IMR-90 (cell line): ENCODE results near the gene CALD1. TPM values are rescaled to one million over a fixed set of nuclear protein-coding genes. Genes with fewer than 3 reads are reported as not detected.

Experiments
- ATAC-seq: fragments of 200-7000 bp; cut with Tn5 transposase; 2 replicates; pipeline ENCODE4 v1.9.1; 2020; ENCODE audit warnings: low read depth, mild to moderate bottlenecking, moderate library complexity
- BruUV-seq: library from RNA; stranded (reverse); fragments of 400-500 nt; replicated peaks from 2 replicates; lab custom pipeline; 2021; lab: Mats Ljungman, UMichigan
- CTCF ChIA-PET: fragments of 300-600 bp; formaldehyde crosslinking; extraction: SDS; loops from one replicate; lab custom pipeline; 2021; ENCODE audit warnings: antibody characterized with exemption; lab: Yijun Ruan, JAX
- POLR2A ChIA-PET: fragments of 300-600 bp; sonication (Branson Sonifier 250); formaldehyde crosslinking; loops from one replicate; lab custom pipeline; 2022; ENCODE audit warnings: antibody characterized with exemption; ENCODE audit not compliant: unreplicated experiment; lab: Charles Lee
- DNase-seq: peaks from one replicate; pipeline ENCODE4 v3.0.0; 2013
- H2AFZ ChIP-seq: replicated peaks from 2 replicates; pipeline ENCODE3; 2013; ENCODE audit warnings: low read length, mild to moderate bottlenecking; ENCODE audit not compliant: poor library complexity
- H2AK5ac ChIP-seq: 2 replicates; pipeline ENCODE4 v1.6.1; 2013; ENCODE audit warnings: low read depth, low read length, inconsistent platforms
- H2AK9ac ChIP-seq: replicated peaks from 2 replicates; pipeline ENCODE3; 2013; ENCODE audit warnings: mild to moderate bottlenecking, low read depth, low read length, moderate library complexity; ENCODE audit not compliant: poor library complexity
- H2BK120ac ChIP-seq: 2 replicates; pipeline ENCODE4 v1.6.1; 2013; ENCODE audit warnings: low read depth, low read length, inconsistent platforms
- H2BK15ac ChIP-seq: 3 replicates; pipeline ENCODE4 v1.6.1; 2013; ENCODE audit warnings: low read depth, low read length, inconsistent platforms
- H2BK20ac ChIP-seq: 2 replicates; pipeline ENCODE4 v1.6.1; 2013; ENCODE audit warnings: low read depth, mild to moderate bottlenecking, inconsistent platforms, low read length, moderate library complexity
- H2BK5ac ChIP-seq: 2 replicates; pipeline ENCODE4 v1.6.1; 2013; ENCODE audit warnings: mild to moderate bottlenecking, low read depth, low read length, inconsistent platforms; ENCODE audit not compliant: poor library complexity, severe bottlenecking
- H3K14ac ChIP-seq: replicated peaks from 2 replicates; pipeline ENCODE4 v1.6.1; 2013; ENCODE audit warnings: low read depth, low read length, inconsistent platforms
- H3K18ac ChIP-seq: 2 replicates; pipeline ENCODE4 v1.6.1; 2013; ENCODE audit warnings: low read depth, low read length, control low read depth
- H3K23ac ChIP-seq: 2 replicates; pipeline ENCODE4 v1.6.1; 2013; ENCODE audit warnings: low read depth, low read length, inconsistent platforms
- H3K27ac ChIP-seq: 2 replicates; pipeline ENCODE4 v1.5.1; 2013; ENCODE audit warnings: mild to moderate bottlenecking, control low read depth, low read length; ENCODE audit not compliant: insufficient read depth
- H3K27me3 ChIP-seq: 2 replicates; pipeline ENCODE4 v1.6.1; 2013; ENCODE audit warnings: low read length; ENCODE audit not compliant: control insufficient read depth, insufficient read depth
- H3K36me3 ChIP-seq: 2 replicates; pipeline ENCODE4 v1.6.1; 2013; ENCODE audit warnings: low read length, mixed read lengths; ENCODE audit not compliant: control insufficient read depth, insufficient read depth
- H3K4ac ChIP-seq: 2 replicates; pipeline ENCODE4 v1.6.1; 2013; ENCODE audit warnings: low read depth, low read length, inconsistent platforms
- H3K4me1 ChIP-seq: 2 replicates; pipeline ENCODE4 v1.6.1; 2013; ENCODE audit warnings: low read length, mixed read lengths; ENCODE audit not compliant: control insufficient read depth, insufficient read depth
- H3K4me2 ChIP-seq: 2 replicates; pipeline ENCODE4 v1.6.1; 2013; ENCODE audit warnings: low read depth, mild to moderate bottlenecking, control low read depth, low read length, moderate library complexity
- H3K4me3 ChIP-seq: 2 replicates; pipeline ENCODE4 v1.5.1; 2013; ENCODE audit warnings: low read depth, mild to moderate bottlenecking, control low read depth, low read length, moderate library complexity; ENCODE audit not compliant: insufficient read depth
- H3K56ac ChIP-seq: 2 replicates; pipeline ENCODE4 v1.6.1; 2013; ENCODE audit warnings: low read length, inconsistent platforms; ENCODE audit not compliant: insufficient read depth; ENCODE audit errors: extremely low read depth
- H3K79me1 ChIP-seq, 2 experiments: 2 replicates each; pipeline ENCODE4 v1.6.1; 2013; ENCODE audit warnings: low read length in 2 of 2, inconsistent platforms in 1 of 2, low read depth in 1 of 2
- H3K9ac ChIP-seq: 2 replicates; pipeline ENCODE4 v1.6.1; 2013; ENCODE audit warnings: low read depth, low read length, control low read depth
- H3K9me1 ChIP-seq: 2 replicates; pipeline ENCODE4 v1.6.1; 2013; ENCODE audit warnings: low read length, inconsistent platforms; ENCODE audit not compliant: insufficient read depth
- H3K9me3 ChIP-seq: 2 replicates; pipeline ENCODE4 v1.6.1; 2013; ENCODE audit warnings: low read length; ENCODE audit not compliant: control insufficient read depth, insufficient read depth
- H4K20me1 ChIP-seq: 2 replicates; pipeline ENCODE4 v1.6.1; 2013; ENCODE audit warnings: low read length, inconsistent platforms; ENCODE audit not compliant: insufficient read depth
- H4K5ac ChIP-seq: 2 replicates; pipeline ENCODE4 v1.6.1; 2013; ENCODE audit warnings: mild to moderate bottlenecking, low read depth, low read length, control low read depth
- H4K8ac ChIP-seq, 2 experiments: 2 replicates each; pipeline ENCODE4 v1.6.1; 2013; ENCODE audit warnings: low read depth in 2 of 2, low read length in 2 of 2, control low read depth in 1 of 2, inconsistent platforms in 1 of 2
- H4K91ac ChIP-seq: 2 replicates; pipeline ENCODE4 v1.6.1; 2013; ENCODE audit warnings: low read depth, low read length, inconsistent platforms; ENCODE audit not compliant: insufficient read depth
- RCOR1 ChIP-seq: IDR thresholded peaks from 2 replicates; pipeline ENCODE4 v1.6.1; 2012; ENCODE audit warnings: mild to moderate bottlenecking, low read length, improper control_type of control experiment; ENCODE audit not compliant: insufficient replicate concordance
- RFX5 ChIP-seq: IDR thresholded peaks from 2 replicates; pipeline ENCODE4 v1.8.0; 2012; ENCODE audit warnings: low read depth, mild to moderate bottlenecking, low read length, moderate library complexity
- USF2 ChIP-seq: fragments of 150-350 bp; IDR thresholded peaks from 2 replicates; pipeline ENCODE4 v1.6.1; 2017; ENCODE audit warnings: mild to moderate bottlenecking, antibody characterized with exemption, low read length, low read depth
- WGBS, 2 experiments: methylation state at CpG; one replicate each; pipeline versions ENCODE4 v1.1.5 to v1.1.7; 2013; ENCODE audit warnings: missing lambda C conversion rate in 2 of 2; ENCODE audit not compliant: insufficient read length in 1 of 2; ENCODE audit errors: extremely low coverage in 2 of 2; 5-methylcytosine and 5-hydroxymethylcytosine counted together
- dilution Hi-C: fragments of 300-500 bp; cut with HindIII; formaldehyde crosslinking; loops from one replicate; pipeline ENCODE4 v1.14.3; 2018; ENCODE audit warnings: low sequenced_read_pairs; ENCODE audit not compliant: unreplicated experiment
- in situ Hi-C: fragments of 300-500 bp; cut with MboI; formaldehyde crosslinking; loops from 3 replicates; pipeline ENCODE4 v1.14.3; 2019; ENCODE audit warnings: low sequenced_read_pairs, inconsistent platforms, mixed read lengths
- intact Hi-C: fragments of 100-400 bp; cut with micrococcal nuclease; formaldehyde crosslinking; loops from 2 replicates; pipeline ENCODE4 v1.10.0; 2022
- polyA plus RNA-seq, 3 experiments: library from polyadenylated mRNA; depleted of rRNA; stranded (reverse); fragments of >200 nt; gene quantifications; 2 replicates each; pipeline ENCODE4 v1.2.3, GENCODE V29; 2012; ENCODE audit warnings: low replicate concordance in 1 of 3
- total RNA-seq: library from RNA; depleted of rRNA; stranded (reverse); fragments of >200 nt; gene quantifications from 2 replicates; pipeline ENCODE4 v1.2.3, GENCODE V29; 2012

The CALD1 gene
- total and polyA plus RNA-seq, 2 of the 4 experiments (the other 2 are of a cell fraction), result 375 to 487 TPM

- peak overlapping the region; percentile 44; the same call in 1 of the 2 replicates for H3K27ac ChIP-seq
- no CpG with 5 or more reads among the region's 2 CpGs for WGBS, 2 experiments
- no peak overlapping the region for H3K14ac ChIP-seq
- H4K8ac ChIP-seq, result no peak overlapping the region
- peak; percentile 43 for ATAC-seq
- H3K18ac ChIP-seq, result no peak overlapping the region
- H3K79me1 ChIP-seq, result peaks cover 43 to 77% of the 10 kb centered on the region in 2 experiments
- H3K4ac ChIP-seq, result no peak overlapping the region
- no peaks in the 10 kb centered on the region for H3K9me3 ChIP-seq
- TF ChIP-seq RFX5 (no peak), USF2 (peak; percentile 68), RCOR1 (peak; percentile 28)
- H2BK5ac ChIP-seq, result no peak overlapping the region
- no peak overlapping the region for H4K91ac ChIP-seq
- no peak overlapping the region for H3K4me3 ChIP-seq
- H3K4me1 ChIP-seq, result peaks cover 18% of the 10 kb centered on the region
- peaks cover 34% of the 10 kb centered on the region for H3K9me1 ChIP-seq
- H3K9ac ChIP-seq, result no peak overlapping the region
- intact Hi-C loops, result no loop called here
- H4K5ac ChIP-seq, result no peak overlapping the region; the same call in 1 of the 2 replicates
- no peaks in the 10 kb centered on the region for H3K27me3 ChIP-seq
- H2BK120ac ChIP-seq, result no peak overlapping the region
- H2AK9ac ChIP-seq, result no peak overlapping the region
- no peak overlapping the region for H2AK5ac ChIP-seq
- H2BK20ac ChIP-seq, result no peak overlapping the region
- peaks cover 85% of the 10 kb centered on the region for H4K20me1 ChIP-seq
- peak; percentile 57 for DNase-seq
- peaks cover 24% of the 10 kb centered on the region for H3K36me3 ChIP-seq
- no peak overlapping the region for H3K4me2 ChIP-seq
- ChIA-PET CTCF (interaction anchor here (0.7 kb wide), 1 partner anchor 159 kb away, joined by 4 read pairs; no protein-coding TSS in a partner anchor), POLR2A (no interaction called here)
- in situ Hi-C loops, result no loop called here
- dilution Hi-C loops, result no loop called here
- H3K23ac ChIP-seq, result no peak overlapping the region
- no peak overlapping the region for H2AFZ ChIP-seq
- no peak overlapping the region for H3K56ac ChIP-seq
- no TSS peak for BruUV-seq
- no peak overlapping the region for H2BK15ac ChIP-seq
Measured at GRCh38 chr7:134850066-134850465, 70.6 kb downstream of the CALD1 start.
